Measurements from ENCODE around the gene LYSET.

- TF ChIP-seq POLR2AphosphoS5 (IDR thresholded peaks at IDR 0.05; ENCODE audit: low read depth, low read length) (no peak), EP300 (IDR thresholded peaks at IDR 0.05; ENCODE audit: borderline replicate concordance in 1 of 2, low read depth in 1 of 2, low read length in 1 of 2) (no peak), SMC3 (IDR thresholded peaks at IDR 0.05; ENCODE audit: low read depth, low read length) (no peak), CTCF (IDR thresholded peaks at IDR 0.05) (no peak), GABPA (IDR thresholded peaks at IDR 0.05; ENCODE audit: low read depth) (no peak)
Observed at GRCh38 chr14:93136009-93136408, 49.1 kb upstream of the LYSET start.
